Lower leg skin (tissue), 3 donors: ENCODE data around the gene PLXNA2.

Experiments
- POLR2A ChIP-seq, 2 donors: fragments of 450-650 bp; IDR thresholded peaks; one replicate each; pipeline ENCODE4 v1.6.1; 2016 to 2017; ENCODE audit warnings: antibody characterized with exemption in 2 of 2, mild to moderate bottlenecking in 1 of 2, moderate library complexity in 1 of 2
- TF ChIP-seq, protein P1 (sequence below), 3 donors: fragments of 450-650 bp; IDR thresholded peaks; one replicate each; pipeline ENCODE4 v1.5.1; 2016; ENCODE audit warnings: antibody characterized with exemption in 3 of 3, mild to moderate bottlenecking in 3 of 3, moderate library complexity in 2 of 3

- TF ChIP-seq, protein P1, sequence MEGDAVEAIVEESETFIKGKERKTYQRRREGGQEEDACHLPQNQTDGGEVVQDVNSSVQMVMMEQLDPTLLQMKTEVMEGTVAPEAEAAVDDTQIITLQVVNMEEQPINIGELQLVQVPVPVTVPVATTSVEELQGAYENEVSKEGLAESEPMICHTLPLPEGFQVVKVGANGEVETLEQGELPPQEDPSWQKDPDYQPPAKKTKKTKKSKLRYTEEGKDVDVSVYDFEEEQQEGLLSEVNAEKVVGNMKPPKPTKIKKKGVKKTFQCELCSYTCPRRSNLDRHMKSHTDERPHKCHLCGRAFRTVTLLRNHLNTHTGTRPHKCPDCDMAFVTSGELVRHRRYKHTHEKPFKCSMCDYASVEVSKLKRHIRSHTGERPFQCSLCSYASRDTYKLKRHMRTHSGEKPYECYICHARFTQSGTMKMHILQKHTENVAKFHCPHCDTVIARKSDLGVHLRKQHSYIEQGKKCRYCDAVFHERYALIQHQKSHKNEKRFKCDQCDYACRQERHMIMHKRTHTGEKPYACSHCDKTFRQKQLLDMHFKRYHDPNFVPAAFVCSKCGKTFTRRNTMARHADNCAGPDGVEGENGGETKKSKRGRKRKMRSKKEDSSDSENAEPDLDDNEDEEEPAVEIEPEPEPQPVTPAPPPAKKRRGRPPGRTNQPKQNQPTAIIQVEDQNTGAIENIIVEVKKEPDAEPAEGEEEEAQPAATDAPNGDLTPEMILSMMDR (IDR thresholded peaks at IDR 0.05): no peak
- TF ChIP-seq POLR2A (IDR thresholded peaks at IDR 0.05): no peak
Observed at GRCh38 chr1:208254376-208254775, 10.2 kb upstream of the PLXNA2 start.
